Left kidney (tissue), 2 donors: ENCODE measurements around the gene CDHR3. TPM values are rescaled to one million over a fixed set of nuclear protein-coding genes. Genes with fewer than 3 reads are reported as not detected.

Experiments used
- DNase-seq: peaks from one replicate; pipeline ENCODE4 v3.0.0-alpha.2; 2013
- polyA plus RNA-seq: library from polyadenylated mRNA; unstranded; fragments of 120-200 nt; gene quantifications from one replicate; pipeline ENCODE4 v1.2.1, GENCODE V29; 2013; ENCODE audit not compliant: insufficient read length

The CDHR3 gene
- polyA plus RNA-seq, 1 donor: 15.8 TPM

DNA sequence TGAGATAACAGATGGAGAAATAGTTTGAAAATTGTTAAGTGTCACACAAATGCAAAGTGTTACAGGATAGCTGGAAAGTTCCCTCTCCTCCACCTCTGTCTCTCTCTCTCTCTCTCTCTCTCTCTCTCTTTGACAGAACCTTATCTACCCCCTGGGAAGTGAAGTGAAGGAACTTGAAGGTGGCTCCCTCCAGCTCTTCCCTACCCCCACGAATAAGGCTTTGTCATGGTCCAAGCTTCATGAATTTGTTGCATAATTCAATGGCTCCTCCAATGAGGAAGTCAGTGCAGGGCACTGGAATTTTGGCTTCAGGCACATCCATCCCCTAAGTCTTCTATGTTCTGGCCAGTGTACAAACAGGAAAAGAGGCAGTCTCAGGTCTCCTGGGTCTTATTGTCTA is 66.4 kb downstream of the CDHR3 start:
- DNase-seq: no peak

DNA sequence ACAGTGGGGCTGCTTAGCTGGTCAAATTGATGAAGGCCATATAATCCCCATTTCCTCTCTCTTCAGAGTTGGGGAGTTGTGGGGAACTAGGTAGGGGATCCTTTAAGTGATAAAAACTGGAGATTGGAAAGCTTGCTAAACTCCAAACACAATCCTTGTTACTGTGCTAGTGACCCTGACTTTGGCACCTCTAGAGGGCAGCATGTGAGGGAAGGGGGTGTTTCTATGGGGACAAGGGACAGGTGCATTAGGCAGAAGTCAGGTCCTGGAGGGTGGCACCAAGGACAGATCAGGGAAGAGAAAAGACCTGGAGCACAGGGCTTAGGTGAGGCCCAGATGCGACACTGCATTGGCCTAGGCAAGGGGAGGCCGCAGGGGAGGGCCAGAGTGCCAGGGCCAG is 66.9 kb downstream of the CDHR3 start:
- no peak for DNase-seq

DNA sequence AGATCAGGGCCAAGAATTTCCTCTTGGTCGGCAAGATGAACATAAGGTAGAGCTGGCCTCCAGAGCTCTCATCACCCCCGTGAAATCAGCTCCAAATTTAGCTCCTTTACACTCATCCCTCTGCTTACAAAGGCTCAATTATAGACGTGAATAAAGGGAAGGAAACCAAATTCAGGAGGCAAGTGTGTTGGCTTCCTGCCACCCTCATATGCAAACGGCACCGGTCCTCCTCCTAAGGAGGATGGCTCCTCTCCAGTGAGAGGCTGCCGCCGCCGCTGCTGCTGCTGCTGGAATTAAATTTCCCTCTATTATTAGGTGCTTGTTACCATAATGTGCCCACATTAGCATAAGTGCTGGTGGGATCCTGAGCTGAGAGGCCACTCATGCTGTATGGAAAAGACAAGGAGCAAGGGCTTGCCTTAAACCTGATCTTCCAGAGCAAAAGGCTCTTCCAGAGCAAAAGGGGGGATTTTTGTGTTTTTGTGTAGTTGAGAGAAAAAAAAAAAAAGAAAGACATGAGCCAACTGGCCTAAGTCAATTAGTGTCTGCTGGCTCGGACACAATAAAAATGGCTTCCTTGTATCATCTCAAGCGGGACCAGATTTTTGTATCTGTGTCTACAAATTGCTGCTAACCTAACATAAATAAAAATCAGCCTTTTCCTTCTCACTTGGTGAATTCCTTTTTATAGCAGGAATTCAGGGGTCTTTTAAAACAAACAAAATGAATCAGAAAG is 68.4 kb downstream of the CDHR3 start:
- peak; percentile 31 for DNase-seq

DNA sequence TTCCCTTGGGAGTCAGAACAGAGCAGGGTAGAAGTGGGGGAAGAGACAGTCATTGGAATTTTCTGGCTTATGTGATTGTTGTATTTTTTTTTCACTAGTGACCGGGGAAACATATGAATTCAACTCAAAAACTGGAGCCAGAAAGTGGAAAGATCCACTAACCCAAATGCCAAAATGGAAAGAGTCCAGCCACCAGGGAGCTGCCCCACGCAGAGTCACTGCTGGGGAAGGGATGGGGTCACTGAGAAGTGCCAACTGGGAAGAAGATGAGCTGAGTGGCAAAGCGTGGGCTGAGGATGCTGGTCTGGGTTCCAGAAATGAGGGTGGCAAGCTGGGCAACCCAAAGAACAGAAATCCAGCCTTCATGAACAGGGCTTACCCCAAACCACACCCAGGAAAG is 69.2 kb downstream of the CDHR3 start:
- no peak for DNase-seq

DNA sequence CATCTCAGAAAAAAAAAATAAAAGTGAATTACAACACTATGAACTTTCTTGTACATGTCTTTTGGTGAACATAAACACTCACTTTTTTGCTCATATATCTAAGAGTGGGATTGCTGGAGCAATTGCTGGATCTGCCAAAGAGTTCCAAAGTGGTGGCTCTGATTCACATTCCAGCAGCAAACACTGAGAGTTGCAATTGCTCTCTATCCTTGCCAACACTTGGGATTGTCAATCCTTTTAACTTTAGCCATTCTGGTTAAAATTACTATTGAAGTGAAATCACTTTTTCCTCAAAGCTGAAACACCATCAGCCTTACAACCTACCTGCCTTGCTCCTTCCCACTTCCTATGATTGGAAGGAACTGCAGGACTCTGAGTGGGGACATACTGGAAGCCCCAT is 70.7 kb downstream of the CDHR3 start:
- no peak for DNase-seq

DNA sequence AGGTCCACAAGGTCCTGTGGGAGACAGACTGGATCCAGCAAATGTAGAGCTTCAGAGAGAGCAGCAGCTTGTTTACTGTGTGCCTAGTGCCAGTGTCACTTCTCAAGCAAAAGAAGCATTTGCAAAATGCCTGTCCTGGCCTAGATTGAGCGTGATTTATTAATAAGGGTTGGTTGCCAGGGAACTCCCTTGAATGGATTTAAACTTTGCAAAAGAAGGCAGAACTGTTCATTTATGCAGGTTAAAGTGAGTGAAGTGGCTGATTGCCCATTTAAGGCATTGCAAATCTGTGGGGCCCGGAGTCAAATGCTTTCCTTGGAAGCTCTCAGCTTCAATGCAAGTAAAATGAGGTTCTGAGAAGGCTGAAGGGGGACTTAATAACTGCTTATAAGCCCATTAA is 71.3 kb downstream of the CDHR3 start:
- DNase-seq: no peak

DNA sequence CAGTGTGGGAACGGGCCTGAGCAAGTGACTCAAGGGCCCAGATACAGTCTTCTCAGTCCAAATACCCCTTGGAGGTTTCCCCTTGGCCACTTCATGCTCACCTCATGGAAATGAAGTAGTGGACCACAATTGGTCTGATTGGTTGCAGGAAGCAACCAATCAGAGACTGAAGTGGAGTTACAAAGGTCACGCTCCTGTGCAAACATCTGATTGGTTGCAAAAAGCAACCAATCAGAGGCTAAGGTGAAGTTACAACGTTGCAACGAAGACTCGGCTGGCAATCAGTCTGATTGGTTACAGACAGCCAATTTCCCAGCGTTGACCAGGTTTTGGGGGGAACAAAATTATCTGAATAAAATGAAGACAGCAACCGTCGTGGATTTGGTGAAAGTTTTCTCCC is 72.5 kb downstream of the CDHR3 start:
- DNase-seq: no peak

DNA sequence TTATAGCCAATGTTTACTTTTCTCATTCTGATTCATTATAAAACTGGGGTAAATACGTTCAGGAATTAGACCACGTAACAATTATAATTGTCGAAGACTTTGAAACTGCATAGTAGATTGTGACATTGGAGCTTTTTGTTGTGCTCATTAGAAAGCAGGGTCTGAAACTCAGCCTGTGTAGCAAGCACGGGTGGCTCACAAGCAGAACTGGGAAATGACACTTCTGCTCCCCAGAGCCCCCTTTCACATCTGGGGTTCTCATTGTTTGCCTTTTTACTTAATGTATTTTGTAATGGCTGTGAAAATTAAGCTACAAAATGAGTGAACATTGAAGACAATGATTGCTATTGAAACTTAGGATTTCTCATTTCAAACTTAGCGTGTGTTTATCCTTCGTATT is 72.9 kb downstream of the CDHR3 start:
- DNase-seq: no peak

DNA sequence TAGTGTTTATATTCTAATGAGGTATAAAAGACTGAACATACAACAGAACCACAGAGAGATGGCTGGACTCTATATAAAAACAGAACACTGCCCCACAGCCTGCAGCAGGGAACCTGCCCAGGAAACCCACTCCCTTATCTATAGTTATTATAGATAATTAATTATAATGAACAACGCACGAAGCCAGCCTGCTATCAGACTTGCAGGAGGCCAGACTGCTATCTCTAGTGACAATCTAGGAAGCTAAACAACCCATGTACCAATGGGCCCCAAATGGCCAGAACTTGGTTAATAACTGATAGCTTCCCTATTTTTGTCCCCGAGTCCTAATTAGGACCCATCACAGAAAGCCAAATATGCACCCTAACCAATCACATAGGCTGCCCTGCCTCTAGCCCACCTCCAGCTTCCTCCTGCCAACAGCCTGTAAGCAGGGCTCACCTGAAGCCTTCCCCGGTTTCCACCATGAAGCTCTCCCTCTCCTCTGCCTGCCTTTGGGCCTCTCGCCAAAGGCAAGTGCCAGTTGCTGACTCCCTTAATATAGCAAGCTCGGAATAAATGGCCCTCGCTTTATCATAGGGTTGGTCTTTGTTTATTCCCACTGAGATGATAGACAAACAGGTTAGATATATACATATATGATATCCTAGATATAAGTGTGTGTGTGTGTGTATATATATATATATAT is 74.6 kb downstream of the CDHR3 start:
- DNase-seq: no peak

DNA sequence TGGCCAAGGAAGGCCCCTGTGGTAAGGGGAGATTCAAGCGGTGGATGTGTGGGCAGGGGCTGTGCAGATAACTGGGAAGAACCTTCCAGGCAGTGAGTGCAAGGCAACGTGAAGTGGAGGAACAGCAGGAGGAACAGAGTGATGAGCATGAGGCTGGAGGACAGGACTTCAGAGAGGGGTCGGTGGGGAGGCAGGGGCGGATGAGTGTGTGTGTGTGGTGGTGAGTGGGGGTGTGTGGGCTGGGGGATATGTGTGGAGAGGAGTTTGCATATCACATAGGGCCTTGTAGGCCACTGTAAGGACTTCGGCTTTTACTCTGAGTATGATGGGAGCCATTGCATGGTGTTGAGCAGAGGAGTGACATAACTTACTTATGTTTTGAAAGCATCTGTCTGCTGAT is 75.2 kb downstream of the CDHR3 start:
- DNase-seq: no peak

DNA sequence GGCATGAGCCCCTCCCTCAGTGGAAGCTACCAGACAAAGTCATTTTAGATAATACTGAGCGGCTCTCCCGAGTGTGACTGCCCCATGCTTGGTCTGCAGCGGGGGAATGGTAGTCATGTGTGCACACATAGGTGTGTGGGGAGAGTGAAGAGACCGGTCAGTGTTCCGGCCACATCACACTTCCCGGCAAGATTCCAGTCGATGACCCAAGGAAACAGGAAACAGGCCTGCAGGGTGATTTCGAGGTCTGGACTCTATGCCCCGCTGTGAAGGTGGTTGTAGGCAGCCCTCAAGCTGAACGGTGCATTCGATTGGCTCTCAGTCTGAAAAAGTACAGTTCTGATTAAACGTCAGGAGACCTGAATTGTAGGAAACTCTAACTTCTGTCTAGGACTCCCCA is 75.9 kb downstream of the CDHR3 start:
- no peak for DNase-seq

DNA sequence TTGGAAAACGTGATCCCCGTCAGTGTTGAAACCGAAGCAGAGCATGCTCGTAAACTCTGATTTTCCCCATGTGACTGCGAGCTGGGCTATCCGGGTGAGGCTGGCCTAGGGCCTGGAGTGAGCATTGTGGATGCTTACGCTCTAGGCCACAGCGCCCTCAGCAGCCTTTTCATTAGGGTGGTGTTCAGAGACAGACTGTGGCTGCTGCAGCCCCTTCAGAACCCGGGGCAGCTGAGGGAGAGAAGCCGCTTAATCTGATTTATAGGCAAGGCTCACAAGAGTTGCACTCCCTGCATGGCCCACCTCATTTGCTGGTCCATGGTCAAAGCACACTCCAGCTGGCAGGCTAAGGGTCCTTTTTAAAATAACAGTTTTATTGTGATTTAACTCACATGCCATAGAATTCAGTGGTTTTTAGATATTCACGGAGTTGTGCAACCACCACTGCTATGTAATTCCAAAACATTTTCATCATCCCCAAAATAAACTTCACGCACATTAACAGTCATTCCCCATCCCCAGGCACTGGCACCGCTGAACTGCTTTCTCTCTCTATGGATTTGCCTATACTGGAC is 76.5 kb downstream of the CDHR3 start:
- DNase-seq: peak; percentile 79

DNA sequence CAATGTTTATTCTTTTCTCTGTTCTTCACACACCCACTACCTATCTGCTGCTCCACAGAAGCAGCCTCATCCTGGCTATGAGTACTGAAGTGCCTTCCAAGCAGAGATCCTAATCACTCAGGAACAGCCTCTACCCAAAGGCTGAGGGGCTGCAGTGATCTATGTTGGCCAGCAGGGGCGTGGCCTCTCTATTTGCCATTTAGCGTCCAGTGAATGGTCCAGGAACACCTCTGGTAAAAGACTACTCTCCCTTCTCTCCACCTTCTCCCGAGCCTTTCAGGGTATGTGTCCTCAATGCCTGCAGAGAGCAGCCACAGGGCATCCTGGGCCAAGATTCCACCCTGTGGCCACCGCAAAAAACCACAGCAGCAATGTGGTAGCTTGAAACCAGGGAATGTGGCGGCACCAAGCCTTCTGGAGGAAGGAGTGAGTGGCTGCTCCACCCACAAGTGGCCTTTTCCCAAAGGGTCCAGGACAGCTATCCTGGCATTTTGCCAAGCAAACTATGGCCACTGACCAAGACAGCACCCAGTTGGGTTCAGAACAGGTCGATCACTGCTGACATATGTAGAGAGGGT is 78.2 kb downstream of the CDHR3 start:
- DNase-seq: no peak

DNA sequence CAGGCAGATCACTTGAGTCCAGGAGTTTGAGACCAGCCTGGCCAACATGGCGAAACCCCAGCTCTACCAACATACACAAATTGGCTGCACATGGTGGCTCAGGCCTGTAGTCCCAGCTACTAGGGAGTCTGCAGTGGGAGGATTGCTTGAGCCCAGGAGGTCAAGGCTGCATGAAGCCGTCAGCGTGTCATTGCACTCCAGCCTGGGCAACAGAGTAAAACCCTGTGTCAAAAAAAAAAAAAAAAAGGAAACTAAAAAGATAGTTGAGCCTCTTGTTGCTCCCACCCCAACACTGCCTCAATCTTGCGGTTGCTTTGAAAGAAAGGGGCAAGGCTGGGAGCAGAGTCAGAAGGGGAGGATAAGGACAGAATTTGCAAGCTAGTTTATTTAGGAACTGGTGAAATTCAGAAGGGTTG is 79.1 kb downstream of the CDHR3 start:
- no peak for DNase-seq

DNA sequence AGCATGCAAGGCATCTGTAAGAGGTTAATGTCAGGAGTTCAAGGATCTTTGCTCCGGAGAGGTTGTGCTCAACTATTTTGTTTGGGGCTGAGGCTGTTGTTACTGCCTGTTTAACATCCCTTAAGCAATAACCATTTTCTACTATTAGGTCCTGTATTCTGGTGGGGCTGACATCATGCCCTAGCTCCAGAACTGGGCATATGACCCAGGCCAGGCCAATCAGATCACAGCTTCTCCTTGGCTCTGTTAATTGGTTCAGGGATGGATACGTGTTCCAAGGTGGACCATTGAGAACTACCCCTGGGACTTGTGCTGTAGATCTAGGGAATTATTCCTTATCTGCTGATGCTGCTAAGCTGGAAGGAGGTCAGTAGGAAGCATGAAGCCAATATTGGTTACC is 82.1 kb downstream of the CDHR3 start:
- no peak for DNase-seq

DNA sequence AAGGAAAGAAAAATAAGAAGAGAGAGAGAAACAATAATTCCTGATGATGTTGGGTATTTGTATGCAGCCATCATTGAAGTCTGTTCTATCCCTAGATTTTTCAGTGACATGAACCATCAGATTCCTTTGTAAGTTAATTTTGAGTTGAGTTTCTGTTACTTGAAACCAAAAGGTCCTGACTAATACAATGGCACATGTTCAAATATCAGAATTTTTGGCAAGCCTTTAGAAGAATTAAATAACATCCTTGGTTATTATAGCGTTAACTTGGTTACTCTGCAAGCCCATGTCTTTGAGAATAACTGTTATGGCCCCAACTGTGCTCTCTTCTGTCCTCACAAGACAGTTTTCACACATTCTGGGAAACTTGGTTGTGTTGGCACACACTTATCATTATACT is 82.5 kb downstream of the CDHR3 start:
- DNase-seq: no peak

DNA sequence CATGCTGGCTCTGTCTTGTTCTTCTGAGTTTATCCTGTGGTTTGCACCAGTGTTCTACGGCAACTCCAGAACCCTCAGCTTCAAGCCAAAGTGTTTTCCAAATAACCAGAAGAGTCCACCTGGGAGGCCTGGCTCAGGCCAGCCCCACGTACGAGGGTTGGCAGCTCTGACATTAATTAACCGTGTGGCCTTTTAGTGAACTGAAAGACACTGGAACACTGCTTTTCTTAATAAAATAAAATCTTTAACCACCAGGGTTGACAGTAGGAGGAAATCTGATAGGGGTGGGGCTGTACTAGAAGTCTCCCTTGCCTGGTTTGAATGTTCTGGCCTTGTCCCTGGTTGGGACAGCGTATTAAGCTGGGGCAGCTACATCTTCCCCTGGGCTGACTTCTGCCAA is 84.1 kb downstream of the CDHR3 start:
- DNase-seq: no peak

DNA sequence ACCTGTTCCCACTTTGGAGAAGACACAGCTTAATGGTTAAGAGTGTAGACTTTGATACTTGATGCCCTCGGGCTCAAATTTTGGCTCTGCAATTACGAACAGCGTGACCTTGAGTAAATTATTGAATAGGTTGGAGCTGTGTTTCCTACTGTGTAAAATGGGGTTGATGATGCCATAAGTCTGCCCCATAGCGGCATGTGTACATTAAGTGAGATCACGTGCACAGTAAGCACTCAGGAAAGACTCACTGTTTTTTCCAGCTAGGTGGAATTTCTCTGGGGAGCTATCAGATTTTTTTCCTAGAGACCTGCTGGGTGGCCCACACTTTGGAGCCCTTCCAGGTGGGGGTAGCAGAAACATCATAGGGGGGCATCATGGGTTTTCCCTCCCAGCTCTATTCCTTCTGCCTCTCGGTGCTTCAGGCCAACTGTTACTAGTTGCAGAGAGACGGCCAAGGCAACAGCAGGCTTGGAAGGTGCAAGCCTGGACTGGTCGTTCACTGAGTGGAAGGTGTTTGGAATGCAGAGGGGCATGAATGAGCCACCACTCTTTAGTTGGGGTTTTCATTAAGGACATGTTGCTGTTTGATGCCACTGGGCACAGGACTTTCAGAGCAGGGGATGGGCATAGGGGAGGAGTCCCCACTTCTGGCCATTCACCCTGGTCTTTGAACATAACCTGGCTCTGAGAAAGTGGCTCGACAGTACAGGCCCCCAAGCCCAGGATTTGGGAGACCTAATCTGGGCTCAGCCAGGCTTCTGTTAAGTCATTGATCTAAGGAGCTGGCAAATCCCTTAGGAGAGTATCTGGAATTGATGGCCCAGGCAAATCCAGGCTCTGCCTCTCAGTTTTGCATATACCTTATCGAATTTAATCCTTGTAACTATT is 85.0 kb downstream of the CDHR3 start:
- DNase-seq: no peak

DNA sequence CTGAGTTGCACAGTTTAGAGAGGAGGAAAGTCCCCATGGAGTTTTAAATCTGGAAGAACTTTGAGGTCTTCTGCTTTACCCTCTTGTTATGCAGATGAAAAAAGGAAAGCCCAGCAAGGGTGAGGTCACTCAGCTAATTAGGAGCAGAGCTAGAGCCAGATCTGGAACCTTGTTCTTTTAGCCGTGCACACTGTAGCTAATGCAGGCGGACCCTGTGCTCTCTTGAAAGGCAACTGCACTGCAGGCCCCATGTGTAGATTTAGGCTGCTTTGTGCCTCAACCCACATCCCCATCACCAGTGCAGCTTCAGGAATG is 85.6 kb downstream of the CDHR3 start:
- DNase-seq: no peak

DNA sequence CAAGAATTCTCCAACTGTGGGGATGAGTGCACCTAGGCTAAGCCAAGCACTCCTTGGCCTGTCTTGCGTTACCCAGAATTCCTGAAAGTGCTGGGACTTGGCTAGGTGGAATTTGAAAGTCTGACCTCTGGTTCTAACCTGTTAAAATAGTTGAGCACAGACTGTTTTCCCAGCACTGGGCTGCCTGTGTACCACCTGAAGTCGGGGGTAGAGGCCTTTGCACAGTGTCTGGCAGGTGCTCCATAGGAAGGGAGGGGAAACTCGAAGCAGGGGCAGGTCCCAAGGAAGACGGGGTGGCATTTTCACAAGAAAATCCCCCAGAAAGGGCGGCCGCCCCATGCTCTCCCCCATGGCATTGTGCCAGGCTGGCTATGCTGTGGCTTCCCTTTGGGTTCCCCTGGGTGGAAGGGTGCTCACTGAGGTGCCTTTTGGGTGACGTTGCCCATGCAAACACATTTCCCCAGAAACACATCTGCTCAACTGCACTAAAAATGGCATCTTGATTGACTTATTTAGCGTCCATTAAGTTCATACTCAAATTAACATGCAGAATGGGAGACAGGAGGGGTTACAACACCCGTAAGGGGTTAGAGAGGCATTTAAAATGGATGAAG is 86.2 kb downstream of the CDHR3 start:
- DNase-seq: no peak

DNA sequence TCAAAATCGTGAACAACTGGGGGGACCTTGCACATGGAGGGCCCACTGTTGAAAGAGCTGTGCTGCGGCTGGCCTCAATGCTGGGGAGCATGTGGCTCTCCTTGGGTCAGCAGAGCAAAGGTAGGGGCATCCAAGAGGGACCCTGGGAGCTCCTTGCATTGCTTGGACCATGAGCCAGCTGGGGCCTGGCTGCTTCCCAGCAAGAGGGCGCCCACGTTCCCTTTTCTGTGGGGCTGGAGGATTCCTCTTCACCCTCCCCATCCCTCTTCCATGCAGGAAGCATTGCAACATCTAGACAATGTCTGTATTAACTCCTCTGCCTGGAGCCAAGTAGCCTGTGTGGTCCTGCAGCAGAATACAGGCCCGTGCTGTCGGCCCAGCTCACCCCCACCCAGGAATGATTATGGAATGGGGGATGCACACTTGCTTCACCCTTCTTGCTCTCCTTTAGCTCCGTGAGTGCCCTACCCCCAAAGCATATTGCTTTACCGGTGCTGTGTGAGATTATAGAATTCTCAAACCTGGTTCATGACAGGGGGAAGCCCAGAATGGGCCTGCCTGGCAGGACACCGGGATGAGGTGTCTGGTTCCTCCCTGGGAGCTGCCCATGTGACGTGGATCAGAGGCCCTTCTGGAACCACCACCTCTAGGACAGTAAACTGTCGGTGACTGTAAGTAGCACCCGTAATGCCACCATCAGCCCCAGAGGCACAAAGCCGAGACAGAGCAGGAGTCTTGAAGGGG is 87.1 kb downstream of the CDHR3 start:
- DNase-seq: no peak
